Erythroblast (primary cell): Measurements from ENCODE around the gene PRM2.
"Not testable (repeated sequence)": the region's sequence is repeated elsewhere in the genome, so short reads cannot be mapped to it uniquely, and the experiment has no call there.

Source experiments
- DNase-seq, 2 experiments: peaks; one replicate each; lab custom pipeline; 2025; lab: John Stamatoyannopoulos, UW
- GATA1 ChIP-seq: IDR thresholded peaks from 2 replicates; pipeline ENCODE4 v1.6.1; 2011; ENCODE audit warnings: low read depth, mild to moderate bottlenecking, control low read depth, low read length, moderate library complexity
- POLR2A ChIP-seq: IDR thresholded peaks from 2 replicates; pipeline ENCODE4 v1.6.1; 2011; ENCODE audit warnings: mild to moderate bottlenecking, low read length

PRM2 gene

DNA sequence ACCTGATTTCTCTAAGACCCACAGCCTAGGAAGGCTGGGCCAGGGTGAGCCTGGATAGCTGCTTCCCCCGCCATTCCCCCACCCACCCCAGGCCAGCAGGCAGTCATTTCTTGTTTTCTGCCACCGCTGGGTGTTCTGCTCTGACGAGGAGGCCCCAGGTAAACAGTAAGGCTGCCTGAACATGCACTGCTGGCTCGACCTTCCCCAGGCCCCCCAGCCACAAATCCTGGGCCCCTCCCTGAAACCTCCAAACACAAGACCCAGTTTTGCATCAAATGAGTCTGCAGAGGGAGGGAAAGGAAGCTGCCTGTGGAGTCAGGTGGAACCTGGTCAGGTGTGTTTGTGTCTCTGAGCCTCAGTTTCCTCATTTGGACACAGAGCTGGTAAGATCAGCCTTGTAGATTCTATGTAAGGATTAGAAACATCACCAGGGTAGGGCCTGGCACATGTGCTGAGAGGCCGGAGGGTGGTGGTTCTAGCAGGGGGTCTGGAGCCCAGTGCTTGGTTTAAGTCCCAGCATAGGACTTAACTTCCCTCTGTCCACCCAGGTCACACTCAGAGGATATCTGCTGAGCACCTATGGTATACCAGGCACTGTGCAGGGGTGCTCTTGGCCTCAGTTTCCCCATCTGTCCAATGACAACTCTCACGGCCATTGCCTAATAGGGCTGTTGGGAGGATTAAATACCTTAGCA is 23.7 kb upstream of the PRM2 start:
- DNase-seq = no peak
- TF ChIP-seq POLR2A (no peak), GATA1 (no peak)

DNA sequence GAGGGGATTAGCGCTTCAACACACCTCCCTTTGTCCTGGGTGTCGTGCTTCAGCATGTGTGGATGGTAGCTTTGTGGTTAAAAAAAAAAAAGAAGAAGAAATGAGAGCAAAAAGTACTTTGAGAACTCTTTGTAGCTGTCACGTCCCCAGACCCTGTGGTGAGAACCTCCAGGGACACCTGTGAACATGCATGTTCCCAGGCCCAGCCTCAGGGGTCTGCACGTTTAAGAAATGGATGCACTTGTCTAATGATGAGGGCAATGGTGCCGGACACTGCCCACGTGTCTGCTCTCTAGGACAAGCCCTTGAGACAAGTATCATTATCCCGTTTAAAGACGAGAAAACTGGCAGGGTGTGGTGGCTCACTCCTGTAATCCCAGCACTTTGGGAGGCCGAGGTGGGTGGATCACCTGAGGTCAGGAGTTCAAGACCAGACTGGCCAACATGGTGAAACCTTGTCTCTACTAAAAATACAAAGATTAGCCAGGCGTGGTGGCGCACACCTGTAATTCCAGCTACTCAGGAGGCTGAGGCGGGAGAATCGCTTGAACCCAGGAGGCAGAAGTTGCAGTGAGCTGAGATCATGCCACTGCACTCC is 22.8 kb upstream of the PRM2 start:
- DNase-seq = not testable (repeated sequence)

DNA sequence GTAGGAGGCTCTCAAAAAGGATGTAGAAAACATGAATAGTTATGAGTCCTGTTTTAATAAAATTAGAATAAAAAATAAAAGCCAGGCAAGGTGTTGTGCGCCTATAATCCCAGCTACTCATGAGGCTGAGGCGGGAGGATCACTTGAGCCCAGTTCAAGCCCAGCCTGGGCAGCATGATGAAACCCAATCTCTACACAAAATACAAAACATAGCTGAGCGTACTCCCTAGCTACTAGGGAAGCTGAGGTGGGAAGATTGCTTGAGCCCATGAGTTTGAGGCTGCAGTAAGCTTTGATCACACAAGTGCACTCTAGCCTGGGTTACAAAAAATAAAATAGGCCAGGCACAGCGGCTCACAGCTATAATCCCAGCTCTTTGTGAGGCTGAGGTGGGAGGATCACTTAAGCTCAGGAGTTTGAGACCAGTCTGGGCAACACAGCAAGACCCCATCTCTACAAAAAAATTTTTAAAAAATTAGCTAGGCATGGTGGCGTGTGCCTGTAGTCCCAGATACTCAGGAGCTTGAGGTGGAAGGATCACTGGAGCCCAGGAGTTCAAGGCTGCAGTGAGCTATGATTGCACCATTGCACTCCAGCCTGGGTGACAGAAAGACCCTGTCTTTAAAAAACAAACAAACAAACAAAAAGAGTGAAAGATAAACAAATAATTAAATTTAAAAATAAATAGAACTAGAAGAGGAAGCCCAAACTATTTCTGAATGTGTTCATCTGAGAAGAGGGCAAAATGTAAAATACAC is 22.0 kb upstream of the PRM2 start:
- TF ChIP-seq GATA1 (no peak), POLR2A (no peak)
- no peak for DNase-seq

DNA sequence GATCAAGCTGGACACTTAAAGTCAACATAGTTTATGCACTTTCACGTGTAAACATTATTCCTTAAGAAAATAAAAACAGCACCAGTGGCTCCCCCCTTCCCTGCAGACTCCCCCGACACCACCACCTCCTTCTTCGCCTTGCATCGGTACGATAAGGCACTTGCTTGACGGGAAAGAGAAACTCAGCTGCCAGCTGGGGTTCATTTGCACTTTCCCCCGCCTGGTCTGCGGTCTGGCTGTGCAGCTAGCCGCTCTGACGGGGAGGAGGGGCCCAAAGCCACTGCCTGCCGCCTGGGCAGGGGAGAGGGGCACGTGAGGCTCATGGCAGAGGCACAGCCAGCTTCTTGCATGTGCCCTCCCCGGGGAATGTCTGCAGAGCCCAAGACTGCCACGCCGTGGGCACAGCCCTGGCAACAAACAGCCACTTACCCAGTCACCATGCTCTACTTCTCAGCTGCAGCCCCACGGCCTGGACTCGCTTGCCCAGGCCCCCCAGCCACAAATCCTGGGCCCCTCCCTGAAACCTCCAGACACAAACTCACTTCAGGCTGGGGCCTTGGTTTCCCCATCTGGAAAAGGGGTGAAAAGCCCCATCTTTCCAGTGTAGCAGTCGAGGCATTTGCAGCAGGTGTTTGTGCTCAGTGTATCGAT is 21.3 kb upstream of the PRM2 start:
- TF ChIP-seq GATA1 (no peak), POLR2A (no peak)
- peak; percentile 62 to 76 for DNase-seq

DNA sequence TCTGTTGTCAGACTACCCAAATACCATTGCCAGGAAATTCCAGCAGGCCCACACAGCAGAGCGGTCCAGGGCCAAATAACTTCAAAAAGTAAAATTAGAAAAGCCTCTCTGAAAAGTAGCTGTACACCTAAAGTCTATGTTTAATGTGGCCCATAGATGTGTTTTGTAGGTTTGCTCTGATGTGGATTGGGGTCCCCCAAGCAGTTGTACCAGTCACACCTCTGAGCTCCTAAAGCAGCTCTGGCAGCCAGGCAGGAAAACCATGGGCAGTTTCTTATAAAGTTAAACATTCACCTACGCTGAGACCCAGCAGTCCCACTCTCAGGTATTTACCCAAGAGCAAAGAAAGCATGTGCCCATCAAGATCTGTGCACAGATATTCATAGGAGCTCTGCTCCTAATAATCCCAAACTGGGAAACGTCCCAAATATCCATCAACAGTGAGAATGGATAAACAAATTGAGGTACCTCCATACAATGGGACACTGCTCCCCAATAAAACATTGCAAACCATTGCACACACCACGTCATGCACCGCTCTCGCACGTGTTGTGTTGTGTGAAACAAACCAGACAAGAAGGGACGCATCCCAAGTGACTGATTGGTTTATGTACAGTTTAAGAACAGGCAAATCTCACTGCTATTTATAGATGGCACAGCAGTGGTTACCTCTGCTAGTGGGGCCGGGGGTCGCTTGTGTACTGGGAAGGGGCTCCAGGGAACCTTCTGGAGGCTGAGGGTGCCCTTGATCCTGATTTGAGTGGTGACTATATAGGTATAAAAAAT is 20.6 kb upstream of the PRM2 start:
- no peak for DNase-seq
- TF ChIP-seq POLR2A (no peak), GATA1 (no peak)

DNA sequence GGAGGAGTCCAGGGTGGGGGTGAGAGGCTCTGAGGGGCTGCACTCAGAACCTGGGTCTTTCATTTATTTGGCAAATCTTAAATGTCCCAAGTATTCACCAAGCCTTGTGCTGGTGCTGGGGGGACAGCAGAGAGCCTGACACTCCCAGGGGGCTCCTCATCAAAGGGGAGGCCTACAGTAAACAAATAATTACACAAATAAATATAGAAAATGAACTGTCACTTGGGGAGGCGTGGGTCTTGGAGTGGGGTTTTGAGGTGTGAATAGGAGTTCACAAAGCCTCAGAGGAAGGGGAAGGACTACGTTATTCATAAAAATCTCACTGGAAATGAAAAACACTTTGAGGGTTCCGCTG is 20.0 kb upstream of the PRM2 start:
- DNase-seq = no peak
- TF ChIP-seq POLR2A (no peak), GATA1 (no peak)

DNA sequence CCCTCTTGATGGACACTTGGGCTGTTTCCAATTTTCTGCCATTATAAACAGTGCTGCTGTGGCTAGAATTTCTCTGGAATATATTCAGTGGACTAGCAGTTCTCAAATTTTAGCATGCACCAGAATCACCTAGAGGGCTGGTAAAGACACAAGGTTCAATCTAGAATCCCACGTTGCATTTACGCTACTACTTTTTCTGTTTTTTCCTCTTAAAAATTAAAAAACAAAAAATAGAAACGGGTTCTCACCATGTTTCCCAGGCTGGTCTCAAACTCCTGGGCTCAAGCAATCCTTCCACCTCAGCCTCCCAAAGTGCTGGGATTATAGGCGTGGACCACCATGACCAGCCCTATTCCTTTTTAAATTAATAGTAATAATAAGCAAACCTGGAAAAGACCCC is 19.4 kb upstream of the PRM2 start:
- DNase-seq = no peak
- no peak for TF ChIP-seq POLR2A
- no peak for TF ChIP-seq GATA1

DNA sequence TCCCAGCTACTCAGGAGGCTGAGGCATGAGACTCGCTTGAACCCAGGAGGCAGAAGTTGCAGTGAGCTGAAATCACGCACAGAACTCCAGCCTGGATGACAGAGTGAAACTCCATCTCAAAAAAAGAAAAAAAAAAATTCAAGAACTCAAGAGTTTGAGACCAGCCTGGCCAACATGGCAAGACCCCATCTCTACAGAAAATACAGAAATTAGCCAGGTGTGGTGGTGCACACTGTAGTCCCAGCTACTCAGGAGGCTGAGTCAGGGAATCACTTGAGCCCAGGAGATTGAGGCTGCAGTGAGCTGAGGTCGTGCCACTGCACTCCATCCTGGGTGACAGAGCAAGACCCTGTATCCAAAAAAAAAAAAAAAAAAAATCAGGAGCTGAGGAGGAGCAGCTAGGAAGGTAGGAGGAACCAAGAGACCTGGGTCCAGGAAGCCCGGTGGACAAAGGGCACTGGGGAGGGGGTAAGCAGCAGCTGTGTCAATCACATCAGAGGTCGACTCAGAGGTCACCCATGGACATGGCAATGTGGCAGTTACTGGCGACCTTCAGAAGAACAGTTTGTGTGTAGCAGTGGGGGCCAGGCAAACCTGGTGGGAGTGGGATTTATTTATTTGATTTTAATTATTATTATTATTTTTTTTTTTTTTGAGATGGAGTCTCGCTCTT is 15.9 kb upstream of the PRM2 start:
- no peak for DNase-seq
- no peak for TF ChIP-seq GATA1
- TF ChIP-seq POLR2A = no peak

DNA sequence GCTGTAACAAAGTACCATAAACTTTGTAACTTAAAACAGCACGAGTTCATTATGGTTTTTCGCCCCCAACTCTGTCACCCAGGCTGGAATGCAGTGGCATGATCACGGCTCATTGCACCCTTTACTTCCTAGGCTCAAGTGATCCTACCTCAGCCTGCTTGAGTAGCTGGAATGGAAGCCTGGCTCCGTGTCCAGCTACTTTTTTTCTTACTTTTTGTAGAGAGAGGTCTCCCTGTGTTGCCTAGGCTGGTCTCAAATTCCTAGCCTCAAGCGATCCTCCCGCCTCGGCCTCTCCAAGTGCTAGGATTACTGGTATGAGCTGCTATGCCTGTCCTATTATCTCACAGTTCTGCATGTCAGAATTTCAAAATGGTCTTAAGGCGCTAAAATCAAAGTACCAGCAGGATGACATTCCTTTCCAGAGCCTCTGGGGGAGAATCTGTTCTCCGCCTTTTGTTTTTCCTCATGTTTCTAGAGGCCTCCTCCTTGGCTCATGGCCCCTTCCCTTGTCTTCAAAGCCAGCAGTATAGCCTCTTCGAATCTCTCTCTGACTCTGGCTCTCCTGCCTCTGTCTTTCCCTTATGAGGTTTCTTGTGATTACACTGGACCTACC is 14.9 kb upstream of the PRM2 start:
- TF ChIP-seq POLR2A (no peak), GATA1 (no peak)
- DNase-seq = no peak

DNA sequence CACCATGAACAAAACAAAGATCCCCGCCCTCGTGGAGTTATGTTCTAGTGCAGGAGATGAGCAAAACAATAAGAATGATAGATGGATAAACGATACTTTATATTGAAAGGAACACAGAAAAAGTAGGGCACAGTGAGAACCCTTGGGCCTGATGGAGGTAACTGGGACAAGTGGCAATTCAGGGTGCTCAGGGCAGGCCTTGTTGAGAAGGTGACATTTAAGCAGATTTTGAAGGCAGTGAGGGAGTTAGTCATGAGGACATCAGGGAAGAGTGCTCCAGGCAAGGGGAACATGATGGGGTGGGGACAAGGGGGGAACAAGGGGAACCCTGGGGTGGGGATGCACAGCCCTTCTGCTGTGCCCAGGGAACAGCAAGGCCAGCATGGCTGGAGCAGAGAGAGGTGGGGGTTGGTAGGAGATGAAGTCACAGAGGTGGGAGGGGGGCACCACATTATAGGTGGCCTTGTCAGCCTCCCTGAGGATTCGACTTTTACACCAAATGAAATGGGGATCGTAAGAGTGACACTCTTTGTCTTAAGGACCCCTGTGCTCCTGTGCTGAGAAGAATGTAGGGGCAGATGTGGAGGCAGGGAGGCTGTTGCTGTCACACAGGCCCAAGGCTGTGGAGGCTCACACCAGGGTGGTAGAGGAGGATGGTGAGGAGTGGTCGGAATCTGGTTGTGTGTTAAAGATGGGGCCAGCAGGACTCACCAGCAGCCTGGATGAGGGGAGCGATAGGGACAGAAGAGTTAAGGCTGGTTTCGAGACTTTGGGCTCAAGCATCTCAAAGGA is 14.0 kb upstream of the PRM2 start:
- DNase-seq = no peak
- TF ChIP-seq POLR2A = no peak
- no peak for TF ChIP-seq GATA1

DNA sequence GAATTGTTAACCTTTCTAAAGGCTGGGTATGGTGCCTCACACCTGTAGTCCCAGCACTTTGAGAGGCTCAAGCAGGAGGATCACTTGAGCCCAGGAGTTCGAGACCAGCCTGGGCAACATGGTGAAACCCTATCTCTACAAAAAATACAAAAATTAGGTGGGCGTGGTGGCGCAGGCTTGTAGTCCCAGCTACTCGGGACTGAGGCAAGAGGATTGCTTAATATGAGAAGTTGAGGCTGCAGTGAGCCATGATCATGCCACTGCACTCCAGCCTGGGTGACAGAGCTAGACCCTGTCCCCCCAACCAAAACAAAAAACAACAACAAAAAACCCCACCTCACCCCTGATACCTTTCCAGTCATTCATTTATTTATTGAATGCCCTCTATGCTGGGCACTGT is 13.4 kb upstream of the PRM2 start:
- not testable (repeated sequence) for DNase-seq

DNA sequence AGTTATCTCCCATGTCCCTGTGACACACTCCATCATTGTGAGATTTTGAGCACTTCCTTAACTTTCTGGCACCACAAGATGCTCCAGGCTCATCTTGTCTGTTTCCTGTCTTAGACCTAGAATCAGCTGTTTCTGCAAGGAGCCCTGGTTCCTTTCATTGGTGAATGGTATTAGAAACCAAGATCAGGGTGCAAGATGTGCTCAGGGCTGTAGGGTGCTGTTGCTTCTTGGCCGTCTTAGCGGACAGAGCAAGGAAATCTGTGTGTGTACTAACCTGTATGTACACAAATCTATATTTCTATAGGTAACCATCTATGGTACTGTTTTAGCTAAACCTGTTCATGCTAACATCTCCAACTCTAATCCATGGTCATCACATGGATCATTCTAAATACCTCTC is 12.9 kb upstream of the PRM2 start:
- DNase-seq = no peak
- TF ChIP-seq POLR2A = no peak
- no peak for TF ChIP-seq GATA1

DNA sequence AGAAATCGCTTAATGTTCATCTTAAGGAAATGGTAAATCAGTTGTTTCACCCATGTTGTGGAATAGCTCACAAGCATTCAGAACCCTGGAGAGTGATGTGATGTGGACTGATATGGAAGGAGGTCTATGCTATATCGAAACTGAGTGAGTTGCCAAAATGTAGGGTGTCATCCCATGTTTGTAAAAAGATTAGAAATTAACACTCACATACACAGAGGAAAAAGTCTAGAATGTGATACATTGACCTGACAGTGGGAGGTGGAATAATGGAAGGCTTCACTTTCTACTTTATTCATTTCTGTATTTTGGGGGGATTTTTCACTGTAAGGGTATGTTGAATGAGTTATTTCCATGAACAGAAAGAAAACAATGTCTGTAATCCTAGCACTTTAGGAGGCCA is 9.6 kb upstream of the PRM2 start:
- DNase-seq = no peak
- TF ChIP-seq POLR2A (no peak), GATA1 (no peak)
